ENCODE data around the gene ZAP70.
"Not testable (repeated sequence)": the region's sequence is repeated elsewhere in the genome, so short reads cannot be mapped to it uniquely, and the experiment has no call there.

ZAP70 gene

DNA sequence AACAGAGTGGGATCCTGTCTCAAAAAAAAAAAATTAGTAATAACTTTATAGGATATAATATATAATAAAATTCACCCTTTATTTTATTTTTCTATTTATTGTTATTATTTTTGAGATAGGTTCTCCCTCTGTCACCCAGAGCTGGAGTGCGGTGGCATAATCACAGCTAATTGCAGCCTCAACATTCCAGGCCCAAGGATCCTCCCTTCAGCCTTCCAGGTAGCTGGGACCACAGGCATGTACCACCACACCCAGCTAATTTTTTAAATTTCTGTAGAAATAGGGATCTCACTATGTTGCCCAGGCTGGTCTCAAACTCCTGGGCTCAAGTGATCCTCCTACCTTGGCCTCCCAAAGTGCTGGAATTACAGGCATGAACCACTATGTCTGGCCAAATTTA is 42.9 kb upstream of the ZAP70 start:
- TF ChIP-seq HDGF (IDR thresholded peaks at IDR 0.05; ENCODE audit: borderline replicate concordance) = no peak
- POLR2A ChIA-PET = interaction anchor here (1.2 kb wide), 1 partner anchor 25 kb away, joined by 7 read pairs; the partner anchor contains the start of gene COX5B
- CTCF ChIA-PET = no interaction called here
- no peak for DNase-seq (ENCODE audit: extremely low spot score)

DNA sequence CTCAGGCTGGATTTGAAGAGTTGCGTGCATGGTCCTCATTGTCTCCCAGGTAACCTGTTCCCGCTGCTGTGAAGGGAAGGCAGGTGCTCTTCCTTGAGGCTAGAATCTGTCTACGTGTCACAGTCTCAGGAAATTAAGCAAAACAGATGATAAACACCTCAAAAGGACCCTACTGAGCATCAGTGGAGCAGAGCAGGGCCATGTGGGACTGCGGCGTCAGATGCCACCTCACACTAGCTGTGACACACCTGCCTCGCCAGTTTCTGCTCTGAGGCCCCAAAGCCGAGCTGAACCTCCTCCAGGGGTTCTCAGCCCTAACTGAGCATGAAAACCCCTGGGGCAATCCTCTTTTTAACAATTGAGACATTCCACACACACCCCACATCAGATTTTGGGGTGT is 41.9 kb upstream of the ZAP70 start:
- CTCF ChIA-PET = no interaction called here
- POLR2A ChIA-PET = no interaction called here
- DNase-seq (ENCODE audit: extremely low spot score) = no peak
- no peak for TF ChIP-seq FOXM1 (IDR thresholded peaks at IDR 0.05; ENCODE audit: borderline replicate concordance)
- TF ChIP-seq SUZ12 (IDR thresholded peaks at IDR 0.05) = no peak
- TF ChIP-seq NFRKB (IDR thresholded peaks at IDR 0.05) = no peak
- no peak for TF ChIP-seq FOXA1 (IDR thresholded peaks at IDR 0.05)
- TF ChIP-seq BHLHE40 (IDR thresholded peaks at IDR 0.05; ENCODE audit: borderline replicate concordance) = no peak
- no peak for TF ChIP-seq LEF1 (IDR thresholded peaks at IDR 0.05; ENCODE audit: borderline replicate concordance)
- no peak for TF ChIP-seq FOXK2 (IDR thresholded peaks at IDR 0.05)
- TF ChIP-seq SP1 (IDR thresholded peaks at IDR 0.05) = no peak
- no peak for TF ChIP-seq ZNF384 (IDR thresholded peaks at IDR 0.05)
- no peak for TF ChIP-seq ELF4 (IDR thresholded peaks at IDR 0.05)

DNA sequence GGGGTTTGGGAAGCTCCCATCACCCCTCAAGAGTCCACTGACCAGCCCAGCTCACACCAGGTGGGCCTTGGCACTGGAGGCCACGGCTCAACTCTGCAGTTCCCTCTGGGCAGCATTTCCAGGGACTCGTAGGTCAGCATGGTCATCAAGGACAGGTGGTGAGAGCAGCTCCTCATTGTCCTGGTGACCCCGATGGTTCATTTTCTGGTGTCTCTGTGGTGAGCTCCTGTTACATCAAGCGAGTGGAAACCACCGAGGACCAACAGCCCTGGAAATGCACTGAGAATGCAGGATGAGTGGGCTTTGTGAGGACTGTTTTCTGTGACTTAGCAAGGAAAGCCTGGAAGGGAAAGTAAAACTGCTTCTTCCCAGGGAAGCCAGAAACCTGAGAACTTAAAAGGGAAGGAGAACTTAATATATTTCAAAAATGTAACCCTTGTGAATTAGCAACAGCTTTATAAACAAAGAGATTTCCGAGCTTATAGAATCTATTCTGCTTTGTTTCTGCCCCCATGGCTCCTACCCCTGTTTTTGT is 40.7 kb upstream of the ZAP70 start:
- DNase-seq (ENCODE audit: extremely low spot score); CTCF ChIA-PET: not testable (repeated sequence)
- POLR2A ChIA-PET = interaction anchor here (0.8 to 1.5 kb wide), 3 partner anchors 9 to 27 kb away, joined by 3 to 11 read pairs (median 4); partner anchors contain the start of genes ACTR1B and COX5B

GRCh38 chr2:97673182-97673914 is 40.0 kb upstream of the ZAP70 start:
- CTCF ChIA-PET = no interaction called here
- TF ChIP-seq NFRKB (IDR thresholded peaks at IDR 0.05) = no peak
- TF ChIP-seq ZNF384 (IDR thresholded peaks at IDR 0.05) = no peak
- TF ChIP-seq ELF4 (IDR thresholded peaks at IDR 0.05) = no peak
- no peak for TF ChIP-seq SUZ12 (IDR thresholded peaks at IDR 0.05)
- TF ChIP-seq, protein P1, sequence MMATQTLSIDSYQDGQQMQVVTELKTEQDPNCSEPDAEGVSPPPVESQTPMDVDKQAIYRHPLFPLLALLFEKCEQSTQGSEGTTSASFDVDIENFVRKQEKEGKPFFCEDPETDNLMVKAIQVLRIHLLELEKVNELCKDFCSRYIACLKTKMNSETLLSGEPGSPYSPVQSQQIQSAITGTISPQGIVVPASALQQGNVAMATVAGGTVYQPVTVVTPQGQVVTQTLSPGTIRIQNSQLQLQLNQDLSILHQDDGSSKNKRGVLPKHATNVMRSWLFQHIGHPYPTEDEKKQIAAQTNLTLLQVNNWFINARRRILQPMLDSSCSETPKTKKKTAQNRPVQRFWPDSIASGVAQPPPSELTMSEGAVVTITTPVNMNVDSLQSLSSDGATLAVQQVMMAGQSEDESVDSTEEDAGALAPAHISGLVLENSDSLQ (IDR thresholded peaks at IDR 0.05) = no peak
- TF ChIP-seq HDGF (IDR thresholded peaks at IDR 0.05; ENCODE audit: borderline replicate concordance) = no peak
- TF ChIP-seq FOXA1 (IDR thresholded peaks at IDR 0.05) = no peak
- no peak for TF ChIP-seq CTBP1 (IDR thresholded peaks at IDR 0.05; ENCODE audit: borderline replicate concordance)
- no peak for DNase-seq (ENCODE audit: extremely low spot score)
- POLR2A ChIA-PET = interaction anchor here (0.8 to 1.5 kb wide), 3 partner anchors 9 to 28 kb away, joined by 3 to 11 read pairs (median 4); partner anchors contain the start of genes ACTR1B and COX5B

DNA sequence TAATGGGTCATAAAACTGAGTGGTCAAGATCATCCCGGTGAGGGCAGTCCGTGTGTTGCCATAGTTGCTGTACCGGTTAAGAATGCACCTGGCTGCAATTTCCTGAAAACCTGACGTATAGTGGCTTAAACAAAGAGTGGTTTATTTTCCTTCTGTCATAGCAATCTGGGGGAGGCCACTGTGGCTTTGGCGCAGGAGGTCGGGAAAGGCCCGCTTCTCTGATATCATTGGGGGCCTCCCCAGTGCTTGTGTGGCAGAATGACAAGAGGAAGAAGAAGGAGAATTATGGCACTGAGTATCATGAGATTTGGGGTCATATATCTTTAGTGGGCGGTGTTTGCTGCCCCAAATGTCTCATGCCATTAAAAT is 39.5 kb upstream of the ZAP70 start:
- no peak for DNase-seq (ENCODE audit: extremely low spot score)
- TF ChIP-seq FOXA1 (IDR thresholded peaks at IDR 0.05) (no peak), FOXK2 (IDR thresholded peaks at IDR 0.05) (no peak), TARDBP (IDR thresholded peaks at IDR 0.05) (no peak), HDGF (IDR thresholded peaks at IDR 0.05; ENCODE audit: borderline replicate concordance) (no peak), CTBP1 (IDR thresholded peaks at IDR 0.05; ENCODE audit: borderline replicate concordance) (no peak), BHLHE40 (IDR thresholded peaks at IDR 0.05; ENCODE audit: borderline replicate concordance) (no peak), LEF1 (IDR thresholded peaks at IDR 0.05; ENCODE audit: borderline replicate concordance) (no peak), ZNF384 (IDR thresholded peaks at IDR 0.05) (no peak), ELF4 (IDR thresholded peaks at IDR 0.05) (no peak), L3MBTL2 (conservative IDR thresholded peaks at IDR 0.05) (no peak), NFRKB (IDR thresholded peaks at IDR 0.05) (no peak), SUZ12 (IDR thresholded peaks at IDR 0.05) (no peak), SP1 (IDR thresholded peaks at IDR 0.05) (no peak)
- TF ChIP-seq, protein P1 (IDR thresholded peaks at IDR 0.05) = no peak
- CTCF ChIA-PET = no interaction called here
- POLR2A ChIA-PET = interaction anchor here (1.5 kb wide), 1 partner anchor 10 kb away, joined by 11 read pairs; the partner anchor contains the start of gene ACTR1B

DNA sequence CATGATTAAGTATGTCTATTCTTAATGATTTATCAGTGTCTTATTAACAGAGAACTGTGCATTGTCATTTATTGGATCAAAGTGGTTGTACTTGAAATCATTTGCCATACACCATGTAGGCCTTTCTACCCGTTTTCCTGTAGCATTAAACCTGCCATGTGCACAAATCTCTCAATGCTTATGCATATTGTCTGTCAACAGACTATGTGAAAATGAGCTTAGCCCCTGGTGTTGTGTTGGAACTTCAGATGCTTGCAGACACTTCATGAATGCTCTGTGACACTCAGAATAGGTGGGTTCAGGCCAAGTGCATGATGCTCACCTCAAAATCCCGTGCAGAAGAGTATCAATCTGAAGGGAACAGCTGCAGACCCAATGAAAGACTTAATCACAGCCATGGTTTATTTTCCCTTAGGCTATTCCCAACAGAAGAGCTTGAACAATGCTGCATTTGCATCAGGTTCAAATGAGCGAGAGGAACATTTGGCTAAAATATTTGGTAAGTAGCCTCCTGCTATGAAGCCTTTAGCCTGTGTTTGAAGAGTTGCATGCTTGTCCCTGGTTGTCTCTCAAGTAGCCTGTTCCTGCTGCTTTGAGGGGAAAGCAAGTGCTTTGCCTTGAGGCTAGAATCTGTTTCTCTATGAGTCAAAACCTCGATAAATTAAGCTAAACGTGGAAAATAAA is 37.8 kb upstream of the ZAP70 start:
- TF ChIP-seq ZNF384 (IDR thresholded peaks at IDR 0.05) (no peak), TARDBP (IDR thresholded peaks at IDR 0.05) (no peak), ARNT (IDR thresholded peaks at IDR 0.05) (no peak), FOXM1 (IDR thresholded peaks at IDR 0.05; ENCODE audit: borderline replicate concordance) (no peak), ELF4 (IDR thresholded peaks at IDR 0.05) (no peak), L3MBTL2 (conservative IDR thresholded peaks at IDR 0.05) (no peak), SP1 (IDR thresholded peaks at IDR 0.05) (no peak), HDGF (IDR thresholded peaks at IDR 0.05; ENCODE audit: borderline replicate concordance) (no peak), SUZ12 (IDR thresholded peaks at IDR 0.05) (no peak), FOXA1 (IDR thresholded peaks at IDR 0.05) (no peak), BHLHE40 (IDR thresholded peaks at IDR 0.05; ENCODE audit: borderline replicate concordance) (no peak), FOXK2 (IDR thresholded peaks at IDR 0.05) (no peak), CTBP1 (IDR thresholded peaks at IDR 0.05; ENCODE audit: borderline replicate concordance) (no peak), LEF1 (IDR thresholded peaks at IDR 0.05; ENCODE audit: borderline replicate concordance) (no peak), NFRKB (IDR thresholded peaks at IDR 0.05) (no peak)
- TF ChIP-seq, protein P1 (IDR thresholded peaks at IDR 0.05) = no peak
- no peak for DNase-seq (ENCODE audit: extremely low spot score)
- CTCF ChIA-PET = interaction anchor here (1.3 kb wide), 1 partner anchor 11 kb away, joined by 5 read pairs; no protein-coding TSS in a partner anchor
- POLR2A ChIA-PET = interaction anchor here (1.1 to 2.4 kb wide), 2 partner anchors 12 to 13 kb away, joined by 3 to 13 read pairs; partner anchors contain the start of gene ACTR1B

All from HEK293T (cell line).